A673 (cell line): ENCODE data around the gene RTP3. TPM values are rescaled to one million over a fixed set of nuclear protein-coding genes. Genes with fewer than 3 reads are reported as not detected.

Experiments
- BruUV-seq: library from RNA; stranded (reverse); fragments of 400-500 nt; replicated peaks from 2 replicates; lab custom pipeline; 2021; lab: Mats Ljungman, UMichigan
- CTCF ChIA-PET: fragments of 300-600 bp; sonication (Branson Sonifier 250); formaldehyde crosslinking; loops from one replicate; lab custom pipeline; 2022; ENCODE audit warnings: antibody characterized with exemption; lab: Charles Lee
- POLR2A ChIA-PET: fragments of 300-600 bp; sonication (Branson Sonifier 250); formaldehyde crosslinking; loops from one replicate; lab custom pipeline; 2022; ENCODE audit warnings: antibody characterized with exemption; ENCODE audit not compliant: low non-redundant PET; lab: Charles Lee
- DNase-seq: peaks from one replicate; pipeline ENCODE4 v3.0.0-alpha.2; 2015; ENCODE audit warnings: low spot score
- H3K27ac ChIP-seq: fragments of 200-600 bp; sonication (generic); 2 replicates; pipeline ENCODE4 v1.5.1; 2016; ENCODE audit warnings: mixed run types, low read depth, mild to moderate bottlenecking, mixed read lengths, antibody characterized with exemption, low read length; ENCODE audit not compliant: poor library complexity, severe bottlenecking
- H3K27me3 ChIP-seq: fragments of 200-600 bp; sonication (generic); replicated peaks from 2 replicates; pipeline ENCODE4 v1.6.1; 2017; ENCODE audit warnings: mixed run types, low read depth, mild to moderate bottlenecking, mixed read lengths, antibody characterized with exemption, low read length; ENCODE audit not compliant: insufficient read depth, poor library complexity
- H3K36me3 ChIP-seq: fragments of 200-600 bp; sonication (generic); 2 replicates; pipeline ENCODE4 v1.6.1; 2016; ENCODE audit warnings: mixed run types, mild to moderate bottlenecking, mixed read lengths, antibody characterized with exemption, low read length; ENCODE audit not compliant: insufficient read depth, poor library complexity, severe bottlenecking
- H3K4me1 ChIP-seq: fragments of 200-600 bp; sonication (generic); 2 replicates; pipeline ENCODE4 v1.6.1; 2017; ENCODE audit warnings: mixed run types, mild to moderate bottlenecking, mixed read lengths, antibody characterized with exemption, low read length; ENCODE audit not compliant: insufficient read depth, poor library complexity, severe bottlenecking
- H3K4me3 ChIP-seq: fragments of 200-600 bp; sonication (generic); 2 replicates; pipeline ENCODE4 v1.5.1; 2016; ENCODE audit warnings: low read depth, mixed run types, mild to moderate bottlenecking, mixed read lengths, low read length; ENCODE audit not compliant: poor library complexity, severe bottlenecking
- H3K9me3 ChIP-seq: fragments of 200-600 bp; sonication (generic); 2 replicates; pipeline ENCODE4 v1.6.1; 2016; ENCODE audit warnings: mixed run types, low read depth, mild to moderate bottlenecking, mixed read lengths, antibody characterized with exemption, low read length; ENCODE audit not compliant: poor library complexity, severe bottlenecking
- EZH2 ChIP-seq: fragments of 200-600 bp; sonication (generic); IDR thresholded peaks from 2 replicates; pipeline ENCODE4 v1.6.1; 2017; ENCODE audit warnings: borderline replicate concordance, low read depth, mild to moderate bottlenecking, mixed read lengths, antibody characterized with exemption, low read length; ENCODE audit not compliant: poor library complexity, severe bottlenecking
- intact Hi-C: fragments of 100-400 bp; cut with micrococcal nuclease; formaldehyde crosslinking; loops from one replicate; pipeline ENCODE4 v1.10.0; 2022; ENCODE audit not compliant: unreplicated experiment
- total RNA-seq: library from RNA; stranded (reverse); gene quantifications from 2 replicates; pipeline ENCODE4 v1.2.3, GENCODE V29; 2021
- TF ChIP-seq, protein P1 (sequence below): fragments of 300-800, 200-600 bp; sonication (generic); conservative IDR thresholded peaks from 2 replicates; pipeline ENCODE4 v1.5.1; 2017; ENCODE audit warnings: low read depth, mild to moderate bottlenecking, antibody characterized with exemption, low read length, moderate library complexity, mixed read lengths

The RTP3 gene
- total RNA-seq, 1 experiment from 2014 or later = not detected

DNA sequence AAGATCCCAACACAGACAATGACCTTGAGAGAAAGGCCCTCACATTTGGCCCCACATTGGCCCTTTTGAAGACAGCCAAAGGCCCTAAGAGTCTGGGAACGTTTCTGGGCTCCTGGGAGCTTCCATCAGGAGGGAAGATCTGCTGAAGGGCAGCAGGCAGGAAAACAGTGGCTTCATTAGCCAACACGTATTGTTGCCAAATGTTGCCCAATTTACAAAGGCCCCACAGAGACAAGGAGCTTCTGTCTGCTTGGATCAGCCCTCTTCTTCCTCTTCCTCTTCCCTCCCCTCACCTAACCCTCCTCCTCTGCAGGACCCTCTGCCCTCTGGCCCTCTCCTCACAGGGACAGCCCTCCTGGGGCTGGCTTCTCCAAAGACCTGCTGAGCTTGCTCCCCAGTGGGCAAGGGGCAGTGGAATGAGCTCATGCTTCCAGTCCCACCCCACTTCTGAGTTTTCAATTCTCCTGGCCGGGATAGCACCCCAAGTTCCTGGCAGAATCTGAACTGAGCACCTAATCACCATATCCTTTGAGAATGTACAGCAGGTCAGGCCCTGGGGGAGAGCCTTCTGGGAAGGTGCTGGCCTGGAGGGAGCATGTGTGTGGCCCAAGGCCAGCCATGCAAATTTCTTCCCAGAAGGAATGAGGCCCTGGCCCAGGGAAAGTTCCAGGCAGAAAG, 28.0 kb upstream of the RTP3 start:
- Histone ChIP-seq H3K36me3 (no peaks in the 10 kb centered on the region), H3K9me3 (no peaks in the 10 kb centered on the region), H3K27ac (no peak overlapping the region), H3K4me1 (no peaks in the 10 kb centered on the region), H3K4me3 (no peak overlapping the region), H3K27me3 (peaks cover 2% of the 10 kb centered on the region)
- no TSS peak for BruUV-seq
- TF ChIP-seq, protein P1, sequence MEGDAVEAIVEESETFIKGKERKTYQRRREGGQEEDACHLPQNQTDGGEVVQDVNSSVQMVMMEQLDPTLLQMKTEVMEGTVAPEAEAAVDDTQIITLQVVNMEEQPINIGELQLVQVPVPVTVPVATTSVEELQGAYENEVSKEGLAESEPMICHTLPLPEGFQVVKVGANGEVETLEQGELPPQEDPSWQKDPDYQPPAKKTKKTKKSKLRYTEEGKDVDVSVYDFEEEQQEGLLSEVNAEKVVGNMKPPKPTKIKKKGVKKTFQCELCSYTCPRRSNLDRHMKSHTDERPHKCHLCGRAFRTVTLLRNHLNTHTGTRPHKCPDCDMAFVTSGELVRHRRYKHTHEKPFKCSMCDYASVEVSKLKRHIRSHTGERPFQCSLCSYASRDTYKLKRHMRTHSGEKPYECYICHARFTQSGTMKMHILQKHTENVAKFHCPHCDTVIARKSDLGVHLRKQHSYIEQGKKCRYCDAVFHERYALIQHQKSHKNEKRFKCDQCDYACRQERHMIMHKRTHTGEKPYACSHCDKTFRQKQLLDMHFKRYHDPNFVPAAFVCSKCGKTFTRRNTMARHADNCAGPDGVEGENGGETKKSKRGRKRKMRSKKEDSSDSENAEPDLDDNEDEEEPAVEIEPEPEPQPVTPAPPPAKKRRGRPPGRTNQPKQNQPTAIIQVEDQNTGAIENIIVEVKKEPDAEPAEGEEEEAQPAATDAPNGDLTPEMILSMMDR = no peak
- TF ChIP-seq EZH2 = no peak
- DNase-seq = no peak
- POLR2A ChIA-PET = no interaction called here
- CTCF ChIA-PET = no interaction called here
- intact Hi-C loops = no loop called here

GRCh38 chr3:46470831-46471230, 26.9 kb upstream of the RTP3 start:
- no TSS peak for BruUV-seq
- no peak overlapping the region for H3K4me3 ChIP-seq
- POLR2A ChIA-PET = no interaction called here

DNA sequence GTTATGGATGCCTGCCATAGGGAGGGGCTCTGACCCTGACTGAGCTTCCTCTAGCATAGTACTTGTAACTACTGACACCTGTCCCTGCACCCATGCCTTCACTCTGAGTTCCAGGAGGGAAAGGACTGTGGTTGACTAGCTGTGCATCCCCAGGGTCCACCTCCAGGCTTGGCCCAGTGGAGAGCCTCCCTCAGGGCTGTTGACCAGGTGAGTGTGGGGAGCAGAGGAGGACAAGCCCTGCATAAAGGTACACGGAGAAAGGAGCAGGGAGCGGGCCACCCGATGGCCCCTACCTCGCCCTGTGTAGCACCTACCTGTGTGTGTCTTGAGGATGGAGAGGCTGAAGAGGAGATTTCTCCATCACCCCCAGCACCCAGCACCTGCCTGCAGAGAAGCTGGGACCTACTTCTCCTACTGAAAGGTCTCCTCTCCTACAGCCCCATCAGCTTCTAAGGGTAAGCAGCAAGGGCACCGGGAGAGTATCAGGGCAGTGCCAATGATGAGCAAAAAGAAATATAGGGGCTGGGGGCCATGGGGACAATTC, 26.3 kb upstream of the RTP3 start:
- CTCF ChIA-PET = no interaction called here
- no peak for DNase-seq
- H3K27ac ChIP-seq = no peak overlapping the region
- no peaks in the 10 kb centered on the region for H3K36me3 ChIP-seq
- TF ChIP-seq EZH2 = no peak
- TF ChIP-seq, protein P1 = no peak
- H3K4me1 ChIP-seq = no peaks in the 10 kb centered on the region
- no TSS peak for BruUV-seq
- no peak overlapping the region for H3K4me3 ChIP-seq
- intact Hi-C loops = no loop called here
- no peaks in the 10 kb centered on the region for H3K9me3 ChIP-seq
- POLR2A ChIA-PET = no interaction called here
- H3K27me3 ChIP-seq = peaks cover 4% of the 10 kb centered on the region

More at GRCh38 chr3:46470831-46471230, 26.9 kb upstream of the RTP3 start:
- no peak for DNase-seq
- intact Hi-C loops = no loop called here
- CTCF ChIA-PET = no interaction called here
- no peaks in the 10 kb centered on the region for H3K36me3 ChIP-seq
- no peak overlapping the region for H3K27ac ChIP-seq
- H3K27me3 ChIP-seq = peaks cover 4% of the 10 kb centered on the region
- H3K4me1 ChIP-seq = no peaks in the 10 kb centered on the region
- no peak for TF ChIP-seq EZH2
- TF ChIP-seq, protein P1 = no peak
- no peaks in the 10 kb centered on the region for H3K9me3 ChIP-seq
